Trophoblast cell (in vitro differentiated cells and primary cell): ENCODE results near the gene FCGBP.
"Not testable (repeated sequence)": the region's sequence is repeated elsewhere in the genome, so short reads cannot be mapped to it uniquely, and the experiment has no call there.

ENCODE experiments used
- DNase-seq, 2 donors: peaks; one replicate each; pipeline ENCODE4 v3.0.0-alpha.2; 2016
- H2AFZ ChIP-seq: 2 replicates; pipeline ENCODE4 v1.6.1; 2013; ENCODE audit warnings: low read length, moderate library complexity, mild to moderate bottlenecking; ENCODE audit not compliant: insufficient read depth, poor library complexity
- H2AK5ac ChIP-seq: 2 replicates; pipeline ENCODE4 v1.6.1; 2013; ENCODE audit warnings: mild to moderate bottlenecking, low read length
- H2BK120ac ChIP-seq: 2 replicates; pipeline ENCODE4 v1.6.1; 2013; ENCODE audit warnings: low read length, mild to moderate bottlenecking, moderate library complexity; ENCODE audit not compliant: insufficient read depth, poor library complexity
- H2BK12ac ChIP-seq: 2 replicates; pipeline ENCODE4 v1.6.1; 2013; ENCODE audit warnings: mild to moderate bottlenecking, low read length, moderate library complexity
- H2BK5ac ChIP-seq: 2 replicates; pipeline ENCODE4 v1.6.1; 2013; ENCODE audit warnings: low read length, low read depth, moderate library complexity, mild to moderate bottlenecking; ENCODE audit not compliant: poor library complexity
- H3K14ac ChIP-seq: 2 replicates; pipeline ENCODE4 v1.6.1; 2013; ENCODE audit warnings: mild to moderate bottlenecking, low read length
- H3K18ac ChIP-seq: 2 replicates; pipeline ENCODE4 v1.6.1; 2013; ENCODE audit warnings: mild to moderate bottlenecking, low read length
- H3K23ac ChIP-seq: 2 replicates; pipeline ENCODE4 v1.6.1; 2013; ENCODE audit warnings: low read length
- H3K27ac ChIP-seq: 2 replicates; pipeline ENCODE4 v1.5.1; 2013; ENCODE audit warnings: low read depth, mild to moderate bottlenecking, inconsistent platforms, low read length, moderate library complexity
- H3K27me3 ChIP-seq: 2 replicates; pipeline ENCODE4 v1.6.1; 2013; ENCODE audit warnings: inconsistent platforms, mild to moderate bottlenecking, low read length, moderate library complexity; ENCODE audit not compliant: insufficient read depth
- H3K36me3 ChIP-seq, 2 experiments: 1 replicate in 1 of 2; 2 replicates in 1 of 2; pipeline ENCODE4 v1.6.1; 2013; ENCODE audit warnings: low read length in 2 of 2, mild to moderate bottlenecking in 2 of 2, moderate library complexity in 1 of 2; ENCODE audit not compliant: insufficient read depth in 2 of 2, control insufficient read depth in 1 of 2
- H3K4ac ChIP-seq: 2 replicates; pipeline ENCODE4 v1.6.1; 2013; ENCODE audit warnings: low read depth, mild to moderate bottlenecking, low read length, moderate library complexity
- H3K4me1 ChIP-seq, 2 experiments: 1 replicate in 1 of 2; 2 replicates in 1 of 2; pipeline ENCODE4 v1.6.1; 2013; ENCODE audit warnings: low read length in 2 of 2, mild to moderate bottlenecking in 2 of 2, moderate library complexity in 1 of 2; ENCODE audit not compliant: insufficient read depth in 2 of 2, control insufficient read depth in 1 of 2
- H3K4me2 ChIP-seq: 2 replicates; pipeline ENCODE4 v1.6.1; 2013; ENCODE audit warnings: inconsistent platforms, mild to moderate bottlenecking, low read length, moderate library complexity
- H3K4me3 ChIP-seq: 2 replicates; pipeline ENCODE4 v1.5.1; 2013; ENCODE audit warnings: mild to moderate bottlenecking, low read depth, low read length, inconsistent platforms
- H3K79me1 ChIP-seq: one replicate; pipeline ENCODE4 v1.6.1; 2013; ENCODE audit warnings: low read length
- H3K79me2 ChIP-seq: 2 replicates; pipeline ENCODE4 v1.6.1; 2013; ENCODE audit warnings: low read length, mild to moderate bottlenecking; ENCODE audit not compliant: control insufficient read depth, insufficient read depth, poor library complexity
- H3K9ac ChIP-seq: 2 replicates; pipeline ENCODE4 v1.6.1; 2013; ENCODE audit warnings: mild to moderate bottlenecking, low read length
- H3K9me3 ChIP-seq: 2 replicates; pipeline ENCODE4 v1.6.1; 2013; ENCODE audit warnings: low read depth, mild to moderate bottlenecking, control low read depth, inconsistent platforms, low read length; ENCODE audit not compliant: insufficient read depth
- H4K12ac ChIP-seq: 2 replicates; pipeline ENCODE4 v1.6.1; 2013; ENCODE audit warnings: low read depth, mild to moderate bottlenecking, low read length, moderate library complexity
- H4K8ac ChIP-seq: 2 replicates; pipeline ENCODE4 v1.6.1; 2013; ENCODE audit warnings: low read depth, mild to moderate bottlenecking, low read length, moderate library complexity
- H4K91ac ChIP-seq: one replicate; pipeline ENCODE4 v1.6.1; 2013; ENCODE audit warnings: low read depth, mild to moderate bottlenecking, low read length, moderate library complexity
- WGBS: extraction: QIAGEN DNeasy Blood & Tissue Kit; methylation state at CpG from one replicate; pipeline ENCODE4 v1.1.7; 2013; ENCODE audit warnings: missing lambda C conversion rate; ENCODE audit not compliant: insufficient read length, insufficient coverage; ENCODE audit errors: extremely low coverage; 5-methylcytosine and 5-hydroxymethylcytosine counted together

FCGBP gene

GRCh38 chr19:39963898-39964297, 29.5 kb upstream of the FCGBP start:
- Histone ChIP-seq H3K27me3 (no peaks in the 10 kb centered on the region), H3K4me2 (no peak overlapping the region), H2BK5ac (no peak overlapping the region), H3K36me3 (no peaks in the 10 kb centered on the region), H3K23ac (no peak overlapping the region), H2BK12ac (no peak overlapping the region), H2BK120ac (no peak overlapping the region), H4K12ac (no peak overlapping the region), H3K27ac (no peak overlapping the region), H4K8ac (no peak overlapping the region), H3K79me2 (no peaks in the 10 kb centered on the region), H3K9me3 (no peaks in the 10 kb centered on the region), H3K18ac (no peak overlapping the region), H3K14ac (no peak overlapping the region), H3K9ac (no peak overlapping the region), H3K4ac (no peak overlapping the region), H2AK5ac (no peak overlapping the region), H2AFZ (no peak overlapping the region), H3K79me1 (no peaks in the 10 kb centered on the region), H3K4me1 (no peaks in the 10 kb centered on the region), H3K4me3 (no peak overlapping the region), H4K91ac (no peak overlapping the region)
- no CpG with 5 or more reads among the region's 3 CpGs for WGBS
- DNase-seq, result no peak

GRCh38 chr19:39959407-39959806, 25.0 kb upstream of the FCGBP start:
- H3K9ac ChIP-seq, H3K4me3 ChIP-seq, H4K12ac ChIP-seq, H3K27me3 ChIP-seq, H3K79me2 ChIP-seq, H3K4me2 ChIP-seq, H3K9me3 ChIP-seq, H3K18ac ChIP-seq, H3K23ac ChIP-seq, H3K36me3 ChIP-seq, H3K4me1 ChIP-seq, H2BK12ac ChIP-seq, H2BK5ac ChIP-seq, H2AK5ac ChIP-seq, H3K27ac ChIP-seq, H4K91ac ChIP-seq, H4K8ac ChIP-seq, H2BK120ac ChIP-seq, H3K14ac ChIP-seq, H3K79me1 ChIP-seq, H3K4ac ChIP-seq, H2AFZ ChIP-seq: not testable (repeated sequence)
- DNase-seq, result peak; percentile 84 to 86
- no CpG with 5 or more reads among the region's 13 CpGs for WGBS

GRCh38 chr19:39958942-39959341, 24.5 kb upstream of the FCGBP start:
- H3K14ac ChIP-seq, H3K9ac ChIP-seq, H3K4me1 ChIP-seq, H2AFZ ChIP-seq, H3K23ac ChIP-seq, H2AK5ac ChIP-seq, H3K79me1 ChIP-seq, H3K79me2 ChIP-seq, H2BK12ac ChIP-seq, H3K4ac ChIP-seq, H4K8ac ChIP-seq, H4K12ac ChIP-seq, H3K4me2 ChIP-seq, H2BK5ac ChIP-seq, H3K4me3 ChIP-seq, H3K36me3 ChIP-seq, H2BK120ac ChIP-seq, H3K9me3 ChIP-seq, H3K27ac ChIP-seq, H3K18ac ChIP-seq, DNase-seq, H3K27me3 ChIP-seq, H4K91ac ChIP-seq: not testable (repeated sequence)
- no CpG with 5 or more reads among the region's 3 CpGs for WGBS

GRCh38 chr19:39957886-39958285, 23.5 kb upstream of the FCGBP start:
- not testable (repeated sequence) for H3K79me1 ChIP-seq, H3K14ac ChIP-seq, H3K18ac ChIP-seq, H3K9ac ChIP-seq, H3K79me2 ChIP-seq, DNase-seq, H3K27me3 ChIP-seq, H3K27ac ChIP-seq, H3K4me1 ChIP-seq, H3K4me2 ChIP-seq, H2BK5ac ChIP-seq, H2BK12ac ChIP-seq, H4K91ac ChIP-seq, H2AFZ ChIP-seq, H2AK5ac ChIP-seq, H3K23ac ChIP-seq, H2BK120ac ChIP-seq, H3K36me3 ChIP-seq, H3K4me3 ChIP-seq, H4K8ac ChIP-seq, H3K9me3 ChIP-seq, H4K12ac ChIP-seq, H3K4ac ChIP-seq
- no CpG with 5 or more reads among the region's 5 CpGs for WGBS
